Measurements from ENCODE around the gene ZNF200. TPM values are rescaled to one million over a fixed set of nuclear protein-coding genes. Genes with fewer than 3 reads are reported as not detected.

Gene ZNF200
- total and polyA plus RNA-seq, 9 donors = 4.8 to 9.2 (median 7.5) TPM

GRCh38 chr16:3256146-3256865, 21.3 kb upstream of the ZNF200 start, which contains the start of gene MEFV:
MEFV (minus strand) TSS chr16:3256633; CDS start chr16:3256587, 46 bp downstream.
- no peak for DNase-seq

DNA sequence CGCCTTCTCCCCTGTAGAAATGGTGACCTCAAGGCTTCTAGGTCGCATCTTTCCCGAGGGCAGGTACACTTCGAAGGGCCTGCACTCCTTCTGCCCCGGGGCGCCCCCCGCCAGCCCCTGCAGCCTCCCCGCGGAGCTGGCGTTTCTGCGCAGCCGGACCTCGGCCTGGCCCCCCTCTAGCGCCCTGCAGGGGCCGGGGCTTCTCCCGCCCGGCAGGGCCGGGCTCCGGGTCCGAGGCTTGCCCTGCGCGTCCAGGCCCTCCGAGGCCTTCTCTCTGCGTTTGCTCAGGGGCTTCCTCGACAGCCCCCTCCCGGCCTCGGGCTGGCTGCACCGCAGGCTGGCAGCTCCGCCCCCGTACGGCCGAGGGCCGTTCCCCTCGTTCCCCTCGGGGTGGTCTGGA, 19.4 kb upstream of the ZNF200 start:
- H3K4me1 ChIP-seq (ENCODE audit: insufficient read depth) = no peaks in the 10 kb centered on the region
- no peaks in the 10 kb centered on the region for H3K27me3 ChIP-seq
- H3K9me3 ChIP-seq = no peaks in the 10 kb centered on the region
- no peak for DNase-seq
- no peak overlapping the region for H3K27ac ChIP-seq
- TF ChIP-seq POLR2A (IDR thresholded peaks at IDR 0.05) (no peak), EP300 (IDR thresholded peaks at IDR 0.05) (no peak)
- TF ChIP-seq, protein P1, sequence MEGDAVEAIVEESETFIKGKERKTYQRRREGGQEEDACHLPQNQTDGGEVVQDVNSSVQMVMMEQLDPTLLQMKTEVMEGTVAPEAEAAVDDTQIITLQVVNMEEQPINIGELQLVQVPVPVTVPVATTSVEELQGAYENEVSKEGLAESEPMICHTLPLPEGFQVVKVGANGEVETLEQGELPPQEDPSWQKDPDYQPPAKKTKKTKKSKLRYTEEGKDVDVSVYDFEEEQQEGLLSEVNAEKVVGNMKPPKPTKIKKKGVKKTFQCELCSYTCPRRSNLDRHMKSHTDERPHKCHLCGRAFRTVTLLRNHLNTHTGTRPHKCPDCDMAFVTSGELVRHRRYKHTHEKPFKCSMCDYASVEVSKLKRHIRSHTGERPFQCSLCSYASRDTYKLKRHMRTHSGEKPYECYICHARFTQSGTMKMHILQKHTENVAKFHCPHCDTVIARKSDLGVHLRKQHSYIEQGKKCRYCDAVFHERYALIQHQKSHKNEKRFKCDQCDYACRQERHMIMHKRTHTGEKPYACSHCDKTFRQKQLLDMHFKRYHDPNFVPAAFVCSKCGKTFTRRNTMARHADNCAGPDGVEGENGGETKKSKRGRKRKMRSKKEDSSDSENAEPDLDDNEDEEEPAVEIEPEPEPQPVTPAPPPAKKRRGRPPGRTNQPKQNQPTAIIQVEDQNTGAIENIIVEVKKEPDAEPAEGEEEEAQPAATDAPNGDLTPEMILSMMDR (IDR thresholded peaks at IDR 0.05) = no peak
- intact Hi-C loops (cut with DNase I) = no loop called here
- H3K4me3 ChIP-seq = no peak overlapping the region
- WGBS, 3 donors = 47 to 69% (median 49%) methylated on average over 35 of the region's 35 CpGs
- H3K36me3 ChIP-seq = no peaks in the 10 kb centered on the region

More at GRCh38 chr16:3256146-3256865, 21.3 kb upstream of the ZNF200 start, which contains the start of gene MEFV:
- intact Hi-C loops (cut with DNase I) = no loop called here
- H3K36me3 ChIP-seq = no peaks in the 10 kb centered on the region
- no peaks in the 10 kb centered on the region for H3K4me1 ChIP-seq (ENCODE audit: insufficient read depth)
- no peak within 1 kb of the TSS for H3K4me3 ChIP-seq
- H3K9me3 ChIP-seq = no peaks in the 10 kb centered on the region
- no peaks in the 10 kb centered on the region for H3K27me3 ChIP-seq
- whole genome bisulfite sequencing, 3 donors = 71 to 80% (median 77%) methylated on average over 14 of the region's 14 CpGs
- TF ChIP-seq POLR2A (IDR thresholded peaks at IDR 0.05) (no peak), EP300 (IDR thresholded peaks at IDR 0.05) (no peak)
- TF ChIP-seq, protein P1 (IDR thresholded peaks at IDR 0.05) = no peak
- no peak within 1 kb of the TSS for H3K27ac ChIP-seq

DNA sequence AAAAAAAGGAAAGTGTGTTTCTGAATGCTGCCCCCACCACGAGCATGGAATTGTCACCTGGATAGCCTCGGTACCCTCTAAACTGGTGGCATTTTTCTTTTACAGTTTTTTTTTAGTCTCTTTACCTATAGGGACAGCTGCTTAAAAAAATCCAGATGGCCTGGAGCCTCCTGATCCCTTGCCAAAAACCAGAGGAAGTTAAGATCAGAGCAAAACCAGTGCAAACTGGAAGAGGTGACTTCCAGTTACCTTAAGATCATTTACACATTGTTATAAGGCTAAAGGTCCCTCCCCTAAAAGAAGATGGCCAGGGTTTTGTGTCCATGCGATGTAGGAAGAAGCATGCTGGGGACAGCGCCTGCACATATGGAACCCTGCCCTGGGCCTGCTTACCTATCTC, 18.0 kb upstream of the ZNF200 start:
- H3K27me3 ChIP-seq = no peaks in the 10 kb centered on the region
- H3K4me1 ChIP-seq (ENCODE audit: insufficient read depth) = no peaks in the 10 kb centered on the region
- 70 to 79% (median 72%) methylated on average over 4 of the region's 4 CpGs for whole genome bisulfite sequencing, 3 donors
- no peak overlapping the region for H3K27ac ChIP-seq
- H3K9me3 ChIP-seq = no peaks in the 10 kb centered on the region
- no peak for DNase-seq
- intact Hi-C loops (cut with DNase I) = no loop called here
- no peak overlapping the region for H3K4me3 ChIP-seq
- H3K36me3 ChIP-seq = no peaks in the 10 kb centered on the region
- TF ChIP-seq, protein P1 (IDR thresholded peaks at IDR 0.05) = no peak
- TF ChIP-seq EP300 (IDR thresholded peaks at IDR 0.05) (no peak), POLR2A (IDR thresholded peaks at IDR 0.05) (no peak)

- WGBS, 3 donors = 71 to 88% (median 82%) methylated on average over 14 of the region's 14 CpGs
- intact Hi-C loops (cut with DNase I) = no loop called here
- Histone ChIP-seq H3K4me1 (ENCODE audit: insufficient read depth) (no peaks in the 10 kb centered on the region), H3K36me3 (no peaks in the 10 kb centered on the region), H3K4me3 (no peak overlapping the region), H3K9me3 (no peaks in the 10 kb centered on the region), H3K27ac (no peak overlapping the region), H3K27me3 (no peaks in the 10 kb centered on the region)
- DNase-seq = no peak
- no peak for TF ChIP-seq POLR2A (IDR thresholded peaks at IDR 0.05)
Measured at GRCh38 chr16:3249451-3249850, 14.5 kb upstream of the ZNF200 start.

- Histone ChIP-seq H3K9me3 (no peaks in the 10 kb centered on the region), H3K4me3 (no peak overlapping the region), H3K36me3 (no peaks in the 10 kb centered on the region), H3K4me1 (ENCODE audit: insufficient read depth) (no peaks in the 10 kb centered on the region), H3K27ac (no peak overlapping the region), H3K27me3 (no peaks in the 10 kb centered on the region)
- TF ChIP-seq, protein P1 (IDR thresholded peaks at IDR 0.05) = no peak
- TF ChIP-seq EP300 (IDR thresholded peaks at IDR 0.05) (no peak), POLR2A (IDR thresholded peaks at IDR 0.05) (no peak)
- no peak for DNase-seq
- 42 to 80% (median 70%) methylated on average over 1 of the region's 1 CpG for WGBS, 3 donors
- intact Hi-C loops (cut with DNase I) = no loop called here
Measured at GRCh38 chr16:3249020-3249419, 14.1 kb upstream of the ZNF200 start.
